ENCODE measurements around the gene LCNL1. TPM values are rescaled to one million over a fixed set of nuclear protein-coding genes. Genes with fewer than 3 reads are reported as not detected.

The LCNL1 gene
- total RNA-seq (2022), result not detected in 2 replicates
- not detected for Bru-seq, nascent RNA
- BruChase-seq, experiment 1, labeled RNA remaining after a 6-hour chase, result not detected
- not detected for BruChase-seq, experiment 2, labeled RNA remaining after a 2-hour chase
- long read RNA-seq, result 0 reads

DNA sequence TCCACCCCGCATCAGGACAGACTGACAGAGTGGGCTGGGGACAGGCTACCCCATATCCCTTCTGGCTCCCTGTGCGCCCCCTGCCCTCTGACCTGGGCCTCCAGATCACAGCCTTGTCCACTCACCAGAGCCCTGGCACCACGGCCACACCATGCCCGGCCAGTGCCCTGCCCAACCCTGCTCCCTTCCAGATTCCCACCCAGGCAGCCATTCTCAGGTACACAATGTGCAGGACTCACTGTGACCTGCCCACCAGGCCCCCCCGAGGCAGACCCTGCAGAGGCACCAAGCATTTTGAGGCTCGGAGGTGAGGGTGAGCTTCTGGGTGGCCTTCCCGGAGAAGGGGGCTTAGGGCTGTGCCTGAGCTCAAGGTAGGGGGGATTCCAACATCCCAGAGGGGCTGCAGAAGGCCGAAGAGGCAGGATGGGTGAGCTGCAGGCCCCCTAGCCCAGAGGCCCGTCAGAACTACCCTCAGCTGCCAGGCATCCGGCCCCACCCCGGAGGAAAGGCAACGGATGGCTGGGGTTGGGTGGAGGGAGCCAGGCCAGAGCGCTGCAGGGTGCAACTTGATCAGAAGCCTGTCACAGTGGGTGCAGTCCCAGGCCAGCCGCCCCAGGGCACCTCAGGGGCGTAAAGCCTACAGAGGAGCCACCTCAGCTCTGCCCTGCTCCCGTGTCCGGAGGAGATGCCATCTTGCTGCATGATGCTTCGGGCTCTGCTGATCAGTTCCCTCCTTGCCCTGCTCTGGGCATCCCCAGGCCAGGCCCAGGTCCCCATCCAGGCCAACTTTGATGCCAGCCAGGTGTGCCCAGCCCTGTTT lies at the start of gene LCNL1:
Gene LCNL1, plus strand, starts transcription at position 762 of the 820 bp plus-strand sequence. CDS start 594 bp downstream, outside the sequence.
- no peak within 1 kb of the TSS for H3K4me3 Mint-ChIP-seq (ENCODE audit: unreplicated experiment)
- no peak within 1 kb of the TSS for H3K27ac Mint-ChIP-seq (ENCODE audit: low read depth, unreplicated experiment)
- TF ChIP-seq, protein P1, sequence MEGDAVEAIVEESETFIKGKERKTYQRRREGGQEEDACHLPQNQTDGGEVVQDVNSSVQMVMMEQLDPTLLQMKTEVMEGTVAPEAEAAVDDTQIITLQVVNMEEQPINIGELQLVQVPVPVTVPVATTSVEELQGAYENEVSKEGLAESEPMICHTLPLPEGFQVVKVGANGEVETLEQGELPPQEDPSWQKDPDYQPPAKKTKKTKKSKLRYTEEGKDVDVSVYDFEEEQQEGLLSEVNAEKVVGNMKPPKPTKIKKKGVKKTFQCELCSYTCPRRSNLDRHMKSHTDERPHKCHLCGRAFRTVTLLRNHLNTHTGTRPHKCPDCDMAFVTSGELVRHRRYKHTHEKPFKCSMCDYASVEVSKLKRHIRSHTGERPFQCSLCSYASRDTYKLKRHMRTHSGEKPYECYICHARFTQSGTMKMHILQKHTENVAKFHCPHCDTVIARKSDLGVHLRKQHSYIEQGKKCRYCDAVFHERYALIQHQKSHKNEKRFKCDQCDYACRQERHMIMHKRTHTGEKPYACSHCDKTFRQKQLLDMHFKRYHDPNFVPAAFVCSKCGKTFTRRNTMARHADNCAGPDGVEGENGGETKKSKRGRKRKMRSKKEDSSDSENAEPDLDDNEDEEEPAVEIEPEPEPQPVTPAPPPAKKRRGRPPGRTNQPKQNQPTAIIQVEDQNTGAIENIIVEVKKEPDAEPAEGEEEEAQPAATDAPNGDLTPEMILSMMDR (IDR thresholded peaks at IDR 0.05; ENCODE audit: unreplicated experiment), result no peak
- intact Hi-C loops (cut with micrococcal nuclease), result no loop called here
- no peaks in the 10 kb centered on the region for H3K9me3 Mint-ChIP-seq (ENCODE audit: unreplicated experiment)
- no peaks in the 10 kb centered on the region for H3K36me3 Mint-ChIP-seq (ENCODE audit: insufficient read depth, unreplicated experiment)
- BruUV-seq (replicated peaks), result no TSS peak
- ChIA-PET POLR2A (no interaction called here), CTCF (no interaction called here)
- no peak for DNase-seq (ENCODE audit: unreplicated experiment)
- H3K4me1 Mint-ChIP-seq (ENCODE audit: insufficient read depth, unreplicated experiment), result no peaks in the 10 kb centered on the region
- H3K27me3 Mint-ChIP-seq (ENCODE audit: insufficient read depth, unreplicated experiment), result no peaks in the 10 kb centered on the region

DNA sequence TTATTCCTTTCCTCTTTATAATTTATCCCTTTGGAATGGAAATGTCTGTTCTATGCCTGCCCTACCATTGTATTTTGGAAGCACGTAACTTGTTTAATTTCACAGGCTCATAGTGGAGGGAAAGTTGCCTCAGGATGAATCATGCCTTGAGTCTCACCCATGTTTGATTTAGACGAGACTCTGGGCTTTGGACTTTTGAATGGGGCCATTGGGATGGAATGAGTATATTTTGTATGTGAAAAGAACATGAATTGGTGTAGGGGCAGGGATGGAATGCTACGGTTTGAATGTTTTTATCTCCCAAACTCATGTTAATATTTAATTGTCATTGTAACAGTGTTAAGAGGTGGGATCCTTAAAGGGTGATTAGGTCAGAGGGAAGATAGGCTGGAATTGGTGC lies 48.5 kb upstream of the LCNL1 start:
- intact Hi-C loops (cut with micrococcal nuclease), result no loop called here
- no peak overlapping the region for H3K4me3 Mint-ChIP-seq (ENCODE audit: unreplicated experiment)
- no TSS peak for BruUV-seq (replicated peaks)
- H3K27ac Mint-ChIP-seq (ENCODE audit: low read depth, unreplicated experiment), result no peak overlapping the region
- H3K9me3 Mint-ChIP-seq (ENCODE audit: unreplicated experiment), result no peaks in the 10 kb centered on the region
- ChIA-PET POLR2A (interaction anchor here (0.9 kb wide), 1 partner anchor 69 kb away, joined by 3 read pairs; no protein-coding TSS in a partner anchor), CTCF (no interaction called here)
- no peaks in the 10 kb centered on the region for H3K27me3 Mint-ChIP-seq (ENCODE audit: insufficient read depth, unreplicated experiment)
- DNase-seq (ENCODE audit: unreplicated experiment), result no peak
- H3K36me3 Mint-ChIP-seq (ENCODE audit: insufficient read depth, unreplicated experiment), result peaks cover 16% of the 10 kb centered on the region
- TF ChIP-seq, protein P1 (IDR thresholded peaks at IDR 0.05; ENCODE audit: unreplicated experiment), result no peak
- H3K4me1 Mint-ChIP-seq (ENCODE audit: insufficient read depth, unreplicated experiment), result peaks cover 15% of the 10 kb centered on the region

DNA sequence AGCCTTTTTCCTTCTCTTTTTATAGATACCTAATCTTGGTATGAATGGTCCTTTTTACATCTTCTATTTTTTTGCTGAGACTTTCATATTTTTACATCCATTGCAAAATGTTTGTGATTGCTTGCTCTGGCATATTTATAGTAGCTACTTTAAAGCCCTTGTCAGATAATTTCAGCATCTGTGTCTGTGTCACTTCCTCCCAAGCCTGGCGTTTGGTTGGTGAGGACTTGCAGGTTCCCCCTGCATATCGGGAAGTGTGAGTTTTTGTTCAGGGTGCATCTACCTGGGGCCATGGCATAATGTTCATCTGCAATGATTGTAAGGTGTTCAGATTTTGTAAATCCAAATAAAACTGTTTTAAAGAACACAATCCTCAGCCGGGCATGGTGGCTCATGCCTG lies 47.1 kb upstream of the LCNL1 start:
- BruUV-seq (replicated peaks), result no TSS peak
- Mint-ChIP-seq H3K27ac (ENCODE audit: low read depth, unreplicated experiment) (no peak overlapping the region), H3K4me1 (ENCODE audit: insufficient read depth, unreplicated experiment) (peaks cover 17% of the 10 kb centered on the region), H3K4me3 (ENCODE audit: unreplicated experiment) (no peak overlapping the region), H3K27me3 (ENCODE audit: insufficient read depth, unreplicated experiment) (no peaks in the 10 kb centered on the region), H3K36me3 (ENCODE audit: insufficient read depth, unreplicated experiment) (peaks cover 27% of the 10 kb centered on the region), H3K9me3 (ENCODE audit: unreplicated experiment) (no peaks in the 10 kb centered on the region)
- intact Hi-C loops (cut with micrococcal nuclease), result no loop called here
- ChIA-PET POLR2A (no interaction called here), CTCF (interaction anchor here (0.9 kb wide), 1 partner anchor 91 kb away, joined by 4 read pairs; no protein-coding TSS in a partner anchor)
- no peak for DNase-seq (ENCODE audit: unreplicated experiment)
- TF ChIP-seq, protein P1 (IDR thresholded peaks at IDR 0.05; ENCODE audit: unreplicated experiment), result no peak

DNA sequence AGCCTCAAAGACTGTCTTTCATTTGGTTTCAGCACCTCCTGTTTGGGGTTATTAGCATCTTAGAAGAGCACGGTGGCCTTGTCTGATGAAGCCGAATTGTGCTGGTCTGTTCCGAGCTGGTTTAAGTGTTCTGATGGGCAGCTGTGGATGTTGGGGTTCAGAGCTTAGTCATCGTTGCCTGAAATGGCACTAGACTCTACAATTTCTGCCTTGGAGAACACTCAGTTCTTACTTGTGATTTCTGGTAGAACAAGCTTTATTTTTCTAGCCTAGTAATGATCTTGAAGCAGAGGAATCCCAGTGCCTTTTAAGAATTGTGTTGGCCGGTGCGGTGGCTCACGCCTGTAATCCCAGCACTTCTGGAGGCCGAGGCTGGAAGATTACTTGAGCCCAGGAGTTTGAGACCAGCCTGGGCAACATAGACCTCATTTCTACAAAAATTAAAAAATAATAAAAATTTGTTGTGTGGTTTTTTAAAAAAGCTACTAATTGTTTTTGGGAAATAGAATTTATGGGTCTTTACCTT lies 46.1 kb upstream of the LCNL1 start:
- Mint-ChIP-seq H3K27me3 (ENCODE audit: insufficient read depth, unreplicated experiment) (no peaks in the 10 kb centered on the region), H3K4me3 (ENCODE audit: unreplicated experiment) (no peak overlapping the region), H3K27ac (ENCODE audit: low read depth, unreplicated experiment) (no peak overlapping the region), H3K36me3 (ENCODE audit: insufficient read depth, unreplicated experiment) (peaks cover 32% of the 10 kb centered on the region), H3K4me1 (ENCODE audit: insufficient read depth, unreplicated experiment) (peaks cover 16% of the 10 kb centered on the region), H3K9me3 (ENCODE audit: unreplicated experiment) (no peaks in the 10 kb centered on the region)
- no peak for DNase-seq (ENCODE audit: unreplicated experiment)
- CTCF ChIA-PET, result interaction anchor here (0.7 to 1.2 kb wide), 2 partner anchors 94 to 563 kb away, joined by 3 read pairs; partner anchors contain the start of gene CARD9
- POLR2A ChIA-PET, result interaction anchor here (1.3 kb wide), 1 partner anchor 11 kb away, joined by 4 read pairs; no protein-coding TSS in a partner anchor
- intact Hi-C loops (cut with micrococcal nuclease), result no loop called here
- BruUV-seq (replicated peaks), result no TSS peak
- TF ChIP-seq, protein P1 (IDR thresholded peaks at IDR 0.05; ENCODE audit: unreplicated experiment), result no peak
